Psoas muscle (tissue), 8 donors: ENCODE data around the gene CEMP1. TPM values are rescaled to one million over a fixed set of nuclear protein-coding genes. Genes with fewer than 3 reads are reported as not detected.

Source experiments
- ATAC-seq, 4 donors: fragments of 200-7000 bp; cut with Tn5 transposase; one replicate each; pipeline ENCODE4 v1.9.1; 2020; ENCODE audit warnings: moderate library complexity in 3 of 4, mild to moderate bottlenecking in 2 of 4
- DNase-seq, 2 donors: peaks; one replicate each; pipeline ENCODE4 v3.0.0-alpha.2; 2020
- H3K27ac ChIP-seq: fragments of 200-600 bp; one replicate; pipeline ENCODE4 v1.8.0; 2022
- H3K27me3 ChIP-seq, 3 donors: fragments of 200-600 bp in 1 of 3; one replicate each; pipeline versions ENCODE4 v1.6.1 to v1.8.0; 2013 to 2022; ENCODE audit warnings: low read length in 2 of 3, mild to moderate bottlenecking in 2 of 3, moderate library complexity in 1 of 3; ENCODE audit not compliant: insufficient read depth in 3 of 3
- H3K36me3 ChIP-seq, 2 donors: fragments of 200-600 bp in 1 of 2; one replicate each; pipeline versions ENCODE4 v1.6.1 to v1.8.0; 2013 to 2022; ENCODE audit warnings: low read depth in 1 of 2, mild to moderate bottlenecking in 1 of 2, moderate library complexity in 1 of 2; ENCODE audit not compliant: insufficient read depth in 1 of 2
- H3K4me1 ChIP-seq: fragments of 200-600 bp; one replicate; pipeline ENCODE4 v1.8.0; 2022
- H3K4me3 ChIP-seq: fragments of 200-600 bp; one replicate; pipeline ENCODE4 v1.8.0; 2022; ENCODE audit warnings: mild to moderate bottlenecking
- H3K9me3 ChIP-seq: fragments of 200-600 bp; one replicate; pipeline ENCODE4 v1.8.0; 2022
- CTCF ChIP-seq: fragments of 200-600 bp; IDR thresholded peaks from one replicate; pipeline ENCODE4 v1.8.0; 2022; ENCODE audit warnings: antibody characterized with exemption
- WGBS, 3 donors: extraction: QIAGEN DNeasy Blood & Tissue Kit; methylation state at CpG; one replicate each; pipeline versions ENCODE4 v1.1.6 to v1.1.7; 2013; 5-methylcytosine and 5-hydroxymethylcytosine counted together
- intact Hi-C, 2 donors: fragments of 100-400 bp; cut with DNase I; formaldehyde crosslinking; loops; one replicate each; pipeline versions ENCODE4 v1.11.0 to v1.14.2; 2022
- polyA plus RNA-seq, 3 donors: library from polyadenylated mRNA; stranded (reverse); fragments of 200-250 nt; gene quantifications; one replicate each; pipeline ENCODE4 v1.2.3, GENCODE V29; 2013
- total RNA-seq, 4 donors: library from RNA; stranded (reverse); fragmentation: NEBNext Ultra II Directional in 2 of 4; extraction: Animal tissue kit (Norgen Biotek cat#: 25700) in 2 of 4; gene quantifications; one replicate each; pipeline versions ENCODE4 v1.2.1 to v1.2.4, GENCODE V29; 2021 to 2023
- donor health status: healthy with polysubstance abuse.
- donor health status: DM: no; HTN: no; CAD: no; lungs with moderate emphysema.
- donor health status: Bipolar disorder and iron deficiency.
- donor health status: healthy.
- donor health status: DM: yes; HTN: yes; CAD: no.
- donor health status: DM: no; HTN: no; CAD: no.
- donor health status: DM: no; HTN: no; CAD: no.
- donor health status: DM: yes; HTN: yes; CAD: no.

Gene CEMP1
- total and polyA plus RNA-seq, 7 donors: 0.16 to 0.32 (median 0.20) TPM; not detected in 3

GRCh38 chr16:2494616-2495015 lies 36.6 kb downstream of the CEMP1 start:
- Histone ChIP-seq H3K9me3 (no peaks in the 10 kb centered on the region), H3K4me1 (peaks cover 28% of the 10 kb centered on the region), H3K27me3 (no peaks in the 10 kb centered on the region), H3K36me3 (peaks cover 0 to 8% of the 10 kb centered on the region in 2 donors), H3K4me3 (no peak overlapping the region), H3K27ac (no peak overlapping the region)
- TF ChIP-seq CTCF: no peak
- no peak for DNase-seq
- WGBS, 3 donors: 90 to 99% (median 96%) methylated on average over 5 of the region's 5 CpGs
- ATAC-seq: no peak
- intact Hi-C loops: no loop called here

- Histone ChIP-seq H3K9me3 (no peaks in the 10 kb centered on the region), H3K36me3 (peaks cover 0 to 7% of the 10 kb centered on the region in 2 donors), H3K27me3 (no peaks in the 10 kb centered on the region), H3K27ac (no peak overlapping the region), H3K4me1 (peaks cover 17% of the 10 kb centered on the region), H3K4me3 (no peak overlapping the region)
- 79 to 96% (median 82%) methylated on average over 6 of the region's 6 CpGs for WGBS, 3 donors
- ATAC-seq (no peak), DNase-seq (no peak)
- no peak for TF ChIP-seq CTCF
- intact Hi-C loops: no loop called here
These were observed 37.6 kb downstream of the CEMP1 start for GRCh38 chr16:2493605-2494004.

GRCh38 chr16:2492292-2492691 lies 38.9 kb downstream of the CEMP1 start:
- ATAC-seq (no peak), DNase-seq (no peak)
- no peak overlapping the region for H3K27ac ChIP-seq
- intact Hi-C loops: no loop called here
- H3K36me3 ChIP-seq: peaks cover 0 to 7% of the 10 kb centered on the region in 2 donors
- WGBS, 3 donors: 89 to 91% (median 91%) methylated on average over 13 of the region's 13 CpGs
- H3K4me3 ChIP-seq: no peak overlapping the region
- no peak for TF ChIP-seq CTCF
- no peaks in the 10 kb centered on the region for H3K9me3 ChIP-seq
- no peaks in the 10 kb centered on the region for H3K27me3 ChIP-seq
- H3K4me1 ChIP-seq: peaks cover 5% of the 10 kb centered on the region

- ATAC-seq (no peak), DNase-seq (no peak)
- no peak for TF ChIP-seq CTCF
- H3K4me3 ChIP-seq: no peak overlapping the region
- 84 to 86% (median 86%) methylated on average over 23 of the region's 23 CpGs for WGBS, 3 donors
- intact Hi-C loops: no loop called here
- no peak overlapping the region for H3K27ac ChIP-seq
- H3K36me3 ChIP-seq: no peaks in the 10 kb centered on the region
- H3K4me1 ChIP-seq: peaks cover 9% of the 10 kb centered on the region
- no peaks in the 10 kb centered on the region for H3K27me3 ChIP-seq
- no peaks in the 10 kb centered on the region for H3K9me3 ChIP-seq
These were observed 40.8 kb downstream of the CEMP1 start for GRCh38 chr16:2490190-2491105.
